ENCODE measurements around the gene TUBA3C. TPM values are rescaled to one million over a fixed set of nuclear protein-coding genes. Genes with fewer than 3 reads are reported as not detected.

Gene TUBA3C
- total RNA-seq, 1 donor from 2014 or later = not detected

DNA sequence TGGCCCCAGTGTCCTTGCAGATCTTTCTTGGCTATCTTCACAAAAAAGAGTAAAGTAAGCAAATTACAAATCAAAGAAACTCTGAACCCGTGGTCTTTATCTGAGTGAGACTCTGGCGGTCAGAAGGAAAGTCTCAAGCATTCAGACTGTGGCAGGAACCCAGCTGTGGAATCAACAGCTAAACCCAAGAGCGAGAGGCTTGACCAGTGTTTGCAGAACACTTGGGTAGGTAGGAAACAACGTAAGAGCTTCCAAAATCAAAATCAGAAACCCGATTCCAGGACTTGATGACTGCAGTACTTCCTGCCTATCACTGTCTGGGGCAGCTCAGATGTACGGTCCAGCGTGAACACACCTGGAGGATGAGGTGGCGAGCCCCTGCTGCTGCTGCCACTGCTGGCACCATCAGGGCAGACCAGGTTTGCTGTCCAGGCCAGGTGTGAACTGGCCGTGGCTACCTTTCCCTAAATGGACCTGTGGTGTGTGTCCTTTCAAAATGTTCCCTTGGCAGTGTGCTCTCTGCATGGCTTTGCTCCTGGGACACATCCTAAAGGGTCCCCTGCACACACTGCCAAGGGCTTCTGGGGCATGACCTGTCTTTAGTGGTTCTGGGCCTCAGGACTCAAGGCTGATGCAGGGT lies 9.5 kb downstream of the TUBA3C start:
- Mint-ChIP-seq H3K4me1 (no peaks in the 10 kb centered on the region), H3K27ac (no peak overlapping the region), H3K27me3 (no peaks in the 10 kb centered on the region), H3K36me3 (ENCODE audit: low read depth) (no peaks in the 10 kb centered on the region), H3K4me3 (no peak overlapping the region), H3K9me3 (peaks cover 3% of the 10 kb centered on the region)
- no peak for ATAC-seq (ENCODE audit: low read depth)
- DNase-seq = no peak
- TF ChIP-seq, protein P1, sequence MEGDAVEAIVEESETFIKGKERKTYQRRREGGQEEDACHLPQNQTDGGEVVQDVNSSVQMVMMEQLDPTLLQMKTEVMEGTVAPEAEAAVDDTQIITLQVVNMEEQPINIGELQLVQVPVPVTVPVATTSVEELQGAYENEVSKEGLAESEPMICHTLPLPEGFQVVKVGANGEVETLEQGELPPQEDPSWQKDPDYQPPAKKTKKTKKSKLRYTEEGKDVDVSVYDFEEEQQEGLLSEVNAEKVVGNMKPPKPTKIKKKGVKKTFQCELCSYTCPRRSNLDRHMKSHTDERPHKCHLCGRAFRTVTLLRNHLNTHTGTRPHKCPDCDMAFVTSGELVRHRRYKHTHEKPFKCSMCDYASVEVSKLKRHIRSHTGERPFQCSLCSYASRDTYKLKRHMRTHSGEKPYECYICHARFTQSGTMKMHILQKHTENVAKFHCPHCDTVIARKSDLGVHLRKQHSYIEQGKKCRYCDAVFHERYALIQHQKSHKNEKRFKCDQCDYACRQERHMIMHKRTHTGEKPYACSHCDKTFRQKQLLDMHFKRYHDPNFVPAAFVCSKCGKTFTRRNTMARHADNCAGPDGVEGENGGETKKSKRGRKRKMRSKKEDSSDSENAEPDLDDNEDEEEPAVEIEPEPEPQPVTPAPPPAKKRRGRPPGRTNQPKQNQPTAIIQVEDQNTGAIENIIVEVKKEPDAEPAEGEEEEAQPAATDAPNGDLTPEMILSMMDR (IDR thresholded peaks at IDR 0.05) = no peak
- ChIA-PET POLR2A (no interaction called here), CTCF (no interaction called here)
- intact Hi-C loops (cut with micrococcal nuclease) = no loop called here

DNA sequence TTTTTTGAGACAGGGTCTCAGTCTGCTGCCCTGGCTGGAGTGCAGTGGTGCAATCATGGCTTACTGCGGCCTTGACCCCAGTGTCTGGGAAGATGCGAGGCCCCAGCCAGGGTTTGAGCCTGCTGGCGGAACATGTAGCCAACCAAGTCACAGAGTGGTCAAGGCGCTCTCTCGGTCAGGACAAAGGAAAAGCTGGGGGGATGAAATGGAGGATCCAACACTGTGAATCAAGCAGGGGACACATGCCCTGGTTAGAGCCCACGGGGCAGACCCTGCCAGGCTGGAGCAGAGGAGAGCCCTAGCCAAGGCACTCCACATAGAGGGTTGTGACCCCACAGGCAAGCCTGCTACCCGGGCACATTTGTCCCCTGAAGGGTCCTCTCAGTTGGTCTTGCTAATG lies 10.1 kb downstream of the TUBA3C start:
- Mint-ChIP-seq H3K4me3 (no peak overlapping the region), H3K27me3 (no peaks in the 10 kb centered on the region), H3K36me3 (ENCODE audit: low read depth) (no peaks in the 10 kb centered on the region), H3K4me1 (no peaks in the 10 kb centered on the region), H3K9me3 (peaks cover 3% of the 10 kb centered on the region), H3K27ac (no peak overlapping the region)
- no peak for ATAC-seq (ENCODE audit: low read depth)
- ChIA-PET CTCF (no interaction called here), POLR2A (no interaction called here)
- TF ChIP-seq, protein P1 (IDR thresholded peaks at IDR 0.05) = no peak
- DNase-seq = no peak
- intact Hi-C loops (cut with micrococcal nuclease) = no loop called here

- TF ChIP-seq, protein P1 (IDR thresholded peaks at IDR 0.05) = no peak
- intact Hi-C loops (cut with micrococcal nuclease) = no loop called here
- Mint-ChIP-seq H3K27ac (no peak overlapping the region), H3K27me3 (no peaks in the 10 kb centered on the region), H3K36me3 (ENCODE audit: low read depth) (no peaks in the 10 kb centered on the region), H3K4me1 (no peaks in the 10 kb centered on the region), H3K9me3 (no peaks in the 10 kb centered on the region), H3K4me3 (no peak overlapping the region)
- DNase-seq (no peak), ATAC-seq (ENCODE audit: low read depth) (no peak)
- POLR2A ChIA-PET = no interaction called here
- CTCF ChIA-PET = no interaction called here
Observed at GRCh38 chr13:19169991-19170390, 11.6 kb downstream of the TUBA3C start.

DNA sequence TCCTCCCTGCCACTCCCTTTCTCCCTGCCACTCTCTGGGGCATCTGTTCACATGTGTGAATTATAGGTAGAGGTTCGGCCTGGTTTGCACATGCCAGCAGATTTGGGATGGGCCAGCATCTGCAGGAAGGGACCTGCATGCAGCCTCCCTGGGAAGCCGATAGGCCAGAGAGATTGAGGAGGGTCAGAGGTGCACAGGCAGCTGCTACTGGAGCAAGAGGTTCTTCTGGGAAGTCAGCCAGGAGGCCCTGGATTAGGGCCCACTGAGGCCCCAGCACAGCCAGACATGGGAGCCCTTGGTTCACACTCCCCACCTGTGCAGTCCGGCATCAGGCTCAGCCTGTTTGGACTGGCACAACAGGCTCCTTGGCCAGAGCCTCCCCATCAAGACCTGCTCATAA lies 12.1 kb downstream of the TUBA3C start:
- no peaks in the 10 kb centered on the region for H3K9me3 Mint-ChIP-seq
- no peak overlapping the region for H3K4me3 Mint-ChIP-seq
- DNase-seq (no peak), ATAC-seq (ENCODE audit: low read depth) (no peak)
- H3K27ac Mint-ChIP-seq = no peak overlapping the region
- no peaks in the 10 kb centered on the region for H3K27me3 Mint-ChIP-seq
- ChIA-PET CTCF (no interaction called here), POLR2A (no interaction called here)
- intact Hi-C loops (cut with micrococcal nuclease) = no loop called here
- TF ChIP-seq, protein P1 (IDR thresholded peaks at IDR 0.05) = no peak
- no peaks in the 10 kb centered on the region for H3K4me1 Mint-ChIP-seq
- H3K36me3 Mint-ChIP-seq (ENCODE audit: low read depth) = no peaks in the 10 kb centered on the region

- POLR2A ChIA-PET = no interaction called here
- Mint-ChIP-seq H3K9me3 (peaks cover 7% of the 10 kb centered on the region), H3K27ac (no peak overlapping the region), H3K4me3 (no peak overlapping the region), H3K36me3 (ENCODE audit: low read depth) (no peaks in the 10 kb centered on the region), H3K4me1 (no peaks in the 10 kb centered on the region), H3K27me3 (no peaks in the 10 kb centered on the region)
- TF ChIP-seq, protein P1 (IDR thresholded peaks at IDR 0.05) = no peak
- intact Hi-C loops (cut with micrococcal nuclease) = no loop called here
- DNase-seq (no peak), ATAC-seq (ENCODE audit: low read depth) (no peak)
- CTCF ChIA-PET = no interaction called here
Observed at GRCh38 chr13:19161308-19161707, 20.3 kb downstream of the TUBA3C start.

All from activated B cell treated with CpG ODN at 0.5 μM for 24 hours (primary cell).